HG02884 (cell line): ENCODE results near the gene NDRG3.

ENCODE experiments used
- ATAC-seq: cut with Tn5 transposase; IDR thresholded peaks from one replicate; pipeline ENCODE4 v1.9.1; 2021; ENCODE audit warnings: mild to moderate bottlenecking, moderate library complexity; ENCODE audit not compliant: unreplicated experiment

Gene NDRG3

GRCh38 chr20:36745927-36746659 is at the start of gene NDRG3:
Gene NDRG3 (minus strand): TSS chr20:36746090. CDS start chr20:36721735, 24,355 bp downstream.
- peak; percentile 95 for ATAC-seq

DNA sequence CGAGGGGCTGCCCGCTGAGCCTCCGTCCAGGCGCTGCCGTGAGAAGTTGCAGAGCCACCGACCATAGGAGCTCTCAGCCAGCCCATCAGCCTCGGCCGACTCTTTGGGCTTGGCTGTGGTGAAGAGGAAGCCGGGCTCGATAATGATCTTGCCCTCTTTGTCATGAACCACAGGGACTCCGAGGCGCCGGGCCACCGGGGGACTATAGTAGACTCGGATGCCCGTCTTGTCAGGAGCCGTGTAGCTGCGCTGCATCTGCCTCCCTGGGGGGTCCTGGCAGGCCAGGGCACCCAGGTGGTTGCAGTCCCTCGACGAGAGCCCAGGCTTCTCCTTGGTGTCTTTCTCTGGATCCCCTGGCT is 48.2 kb upstream of the NDRG3 start:
- no peak for ATAC-seq

- no peak for ATAC-seq
These were observed 47.6 kb upstream of the NDRG3 start for GRCh38 chr20:36793294-36794115.

GRCh38 chr20:36792422-36792821 is 46.5 kb upstream of the NDRG3 start:
- no peak for ATAC-seq

GRCh38 chr20:36791862-36792261 is 46.0 kb upstream of the NDRG3 start:
- no peak for ATAC-seq

- no peak for ATAC-seq
These were observed 40.8 kb upstream of the NDRG3 start for GRCh38 chr20:36786663-36787062.

- ATAC-seq = no peak
These were observed 40.4 kb upstream of the NDRG3 start for GRCh38 chr20:36786246-36786645.

GRCh38 chr20:36785308-36785707 is 39.4 kb upstream of the NDRG3 start:
- ATAC-seq = no peak

GRCh38 chr20:36784900-36785299 is 39.0 kb upstream of the NDRG3 start:
- ATAC-seq = no peak

GRCh38 chr20:36784116-36784515 is 38.2 kb upstream of the NDRG3 start:
- ATAC-seq = no peak

GRCh38 chr20:36779656-36780025 is 33.8 kb upstream of the NDRG3 start:
- no peak for ATAC-seq

GRCh38 chr20:36778831-36779655 is 33.2 kb upstream of the NDRG3 start:
- no peak for ATAC-seq

GRCh38 chr20:36777576-36777975 is 31.7 kb upstream of the NDRG3 start:
- no peak for ATAC-seq

DNA sequence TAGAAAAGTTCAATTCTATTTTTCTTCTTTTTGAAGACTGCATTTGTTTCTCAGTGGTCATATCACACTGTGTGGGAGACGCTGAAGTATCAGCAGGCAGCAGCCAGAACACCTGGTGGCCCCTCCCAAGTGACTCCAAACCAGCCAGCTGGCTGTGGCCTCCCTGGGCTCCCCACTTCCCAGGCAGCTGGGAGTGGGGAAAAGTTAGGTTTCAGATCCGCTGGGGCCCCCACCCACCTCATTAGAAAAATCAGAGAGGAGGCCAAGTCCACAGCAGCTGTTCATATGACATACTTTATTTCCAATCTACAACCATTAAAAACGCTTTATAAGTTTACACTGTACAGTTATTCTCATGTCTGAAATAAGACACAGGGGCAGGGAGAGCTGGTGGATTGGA is 31.3 kb upstream of the NDRG3 start:
- no peak for ATAC-seq

GRCh38 chr20:36775826-36776225 is 29.9 kb upstream of the NDRG3 start:
- ATAC-seq = no peak

DNA sequence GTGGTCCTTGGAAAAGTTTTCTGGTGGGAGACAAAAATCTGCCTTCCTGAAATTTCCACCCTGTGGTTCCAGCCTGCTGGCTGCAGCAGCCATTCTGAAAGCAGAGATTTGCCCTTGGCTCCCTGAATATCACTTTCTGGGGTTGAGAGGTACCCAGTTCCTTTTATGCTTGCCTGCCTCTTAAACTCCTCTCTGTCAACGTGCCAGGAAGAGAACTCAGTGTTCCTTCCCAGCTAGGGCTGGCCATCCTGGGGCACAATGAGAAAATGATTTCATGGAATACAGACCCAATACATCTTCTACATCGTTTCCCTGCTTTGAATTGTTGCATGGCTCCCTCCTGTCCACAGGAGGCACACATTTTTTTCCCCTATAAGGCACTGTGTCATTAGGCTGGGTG is 29.3 kb upstream of the NDRG3 start:
- no peak for ATAC-seq

- ATAC-seq = peak; percentile 72
These were observed 27.9 kb upstream of the NDRG3 start, which contains the start of gene DSN1 for GRCh38 chr20:36773597-36774390. Gene DSN1 (minus strand): TSS chr20:36773763. CDS start chr20:36771458, 2,305 bp downstream.

GRCh38 chr20:36773107-36773596 is 27.3 kb upstream of the NDRG3 start:
- no peak for ATAC-seq

DNA sequence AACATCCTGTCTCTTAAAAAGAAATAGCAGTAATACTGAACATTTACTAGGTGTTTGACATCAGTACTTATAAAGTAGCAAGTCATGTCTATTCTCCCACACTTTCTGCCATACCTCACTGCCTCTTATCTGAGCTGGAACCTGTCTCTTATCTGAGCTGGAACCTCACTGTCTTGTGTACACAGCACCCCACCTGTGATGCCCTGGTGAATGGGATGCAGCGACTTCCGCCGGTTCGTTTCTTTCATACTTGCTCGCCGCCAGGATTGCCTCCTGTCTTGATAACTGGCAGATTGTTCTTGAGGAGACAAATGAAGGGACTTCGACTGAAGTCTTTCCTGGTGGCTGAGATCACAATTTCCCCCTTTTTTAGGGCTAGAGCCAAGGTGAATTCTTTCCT is 24.8 kb upstream of the NDRG3 start:
- ATAC-seq = no peak

DNA sequence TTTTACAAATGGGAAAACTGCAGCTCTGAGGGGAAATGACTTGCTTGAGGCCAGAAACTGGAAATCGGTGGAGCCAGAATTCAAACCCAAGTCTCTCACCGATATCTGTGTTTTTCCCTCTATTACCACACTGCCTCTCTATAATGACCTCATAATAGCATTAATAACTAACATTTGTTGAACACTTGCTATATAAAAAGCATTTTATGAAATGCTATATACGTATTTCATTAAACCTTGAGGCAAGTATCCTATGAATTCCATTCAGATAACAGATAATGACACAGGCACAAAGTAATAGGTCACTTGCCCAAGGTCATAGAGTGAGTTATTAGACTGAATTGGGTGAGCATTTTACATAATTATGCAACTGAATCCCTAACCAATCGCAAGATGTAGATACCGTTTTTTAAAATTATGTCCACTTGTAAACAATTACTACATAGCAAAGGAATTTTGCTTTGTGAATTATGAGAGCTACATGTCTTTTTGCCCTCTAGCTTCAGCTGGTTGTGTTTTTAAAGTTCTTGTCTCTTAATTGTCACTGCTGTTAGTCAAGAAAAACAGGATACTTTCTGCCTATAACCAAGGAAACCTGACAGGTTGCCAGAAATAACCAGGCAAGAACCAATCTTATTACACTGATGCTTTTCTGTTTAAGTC is 23.0 kb upstream of the NDRG3 start:
- ATAC-seq = no peak
